GM19468 (cell line): Measurements from ENCODE around the gene BDNF.
"Not testable (repeated sequence)": the region's sequence is repeated elsewhere in the genome, so short reads cannot be mapped to it uniquely, and the experiment has no call there.

ENCODE experiments used
- ATAC-seq: cut with Tn5 transposase; IDR thresholded peaks from one replicate; pipeline ENCODE4 v1.9.1; 2021; ENCODE audit warnings: mild to moderate bottlenecking, moderate library complexity, moderate number of reproducible peaks; ENCODE audit not compliant: unreplicated experiment; ENCODE audit errors: extremely low read depth

BDNF gene

DNA sequence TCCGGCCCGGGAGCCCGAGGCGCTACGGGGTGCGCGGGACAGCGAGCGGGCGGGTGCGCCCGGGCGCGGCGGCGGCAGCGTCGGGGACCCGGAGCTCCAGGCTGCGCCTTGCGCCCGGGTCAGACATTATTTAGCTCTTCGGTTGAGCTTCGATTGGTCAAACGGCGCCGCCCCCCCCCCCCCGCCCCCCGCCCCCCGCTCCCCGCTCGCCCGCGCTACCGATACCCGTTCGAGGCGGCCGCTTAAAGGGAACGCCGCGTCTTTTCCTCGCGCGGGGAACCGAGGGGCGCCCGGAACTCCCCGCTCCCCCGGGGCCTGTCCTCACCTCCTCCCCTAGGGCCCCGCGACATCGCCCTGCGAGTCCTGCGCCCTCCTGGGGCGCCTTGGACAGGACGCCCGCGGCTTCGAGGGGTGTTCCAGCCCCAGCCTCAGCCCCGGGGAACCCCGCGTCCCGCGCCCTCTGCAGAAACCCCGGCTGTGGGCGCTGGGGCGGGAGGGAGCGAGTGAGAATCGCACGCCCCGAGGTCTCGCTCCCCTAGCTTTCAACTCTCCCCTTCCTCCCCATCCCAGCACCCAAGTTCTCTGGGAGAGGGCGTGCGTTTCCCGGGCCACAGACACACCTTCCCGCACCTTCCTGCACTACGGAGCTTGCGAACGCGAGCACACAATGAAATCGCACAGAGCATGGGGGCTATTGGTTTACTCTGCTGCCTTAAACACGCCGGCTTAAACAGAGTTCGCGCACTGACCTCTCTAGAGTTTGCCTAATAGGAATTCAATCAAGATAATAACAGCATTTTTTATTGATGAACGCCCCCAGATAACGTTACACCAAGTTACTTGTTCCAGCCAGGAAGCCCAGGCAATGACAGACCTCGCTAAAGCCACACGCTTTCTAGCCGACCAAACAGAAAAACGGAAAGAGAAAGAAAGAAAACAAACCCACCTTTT is at the start of gene BDNF:
Gene BDNF, minus strand, starts transcription at position 105 of the 951 bp plus-strand sequence. CDS start 41,891 bp downstream, outside the sequence.
- no peak for ATAC-seq

GRCh38 chr11:27740362-27741013 is 40.2 kb upstream of the BDNF start:
- no peak for ATAC-seq

DNA sequence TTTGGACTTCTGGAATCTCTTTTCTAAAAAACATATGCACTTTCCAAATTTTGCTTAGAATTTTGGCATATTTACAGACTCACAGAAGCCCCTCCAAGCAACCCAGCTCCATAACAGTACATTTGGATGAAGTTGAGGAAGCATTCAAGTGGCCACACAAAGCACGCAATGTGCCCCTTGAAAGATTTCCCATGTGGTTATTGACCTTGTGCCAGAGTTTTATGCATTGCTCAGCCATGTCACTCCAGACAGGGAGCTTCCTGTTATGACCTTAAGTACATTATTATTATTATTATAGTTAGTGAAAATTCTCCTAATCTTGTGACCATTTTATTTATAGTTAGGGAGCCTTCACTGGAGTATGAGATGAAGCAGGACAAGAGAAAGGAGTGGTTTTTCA is 35.0 kb upstream of the BDNF start:
- ATAC-seq, result no peak

GRCh38 chr11:27731803-27732202 is 31.5 kb upstream of the BDNF start:
- not testable (repeated sequence) for ATAC-seq

GRCh38 chr11:27726981-27727380 is 26.7 kb upstream of the BDNF start:
- no peak for ATAC-seq

DNA sequence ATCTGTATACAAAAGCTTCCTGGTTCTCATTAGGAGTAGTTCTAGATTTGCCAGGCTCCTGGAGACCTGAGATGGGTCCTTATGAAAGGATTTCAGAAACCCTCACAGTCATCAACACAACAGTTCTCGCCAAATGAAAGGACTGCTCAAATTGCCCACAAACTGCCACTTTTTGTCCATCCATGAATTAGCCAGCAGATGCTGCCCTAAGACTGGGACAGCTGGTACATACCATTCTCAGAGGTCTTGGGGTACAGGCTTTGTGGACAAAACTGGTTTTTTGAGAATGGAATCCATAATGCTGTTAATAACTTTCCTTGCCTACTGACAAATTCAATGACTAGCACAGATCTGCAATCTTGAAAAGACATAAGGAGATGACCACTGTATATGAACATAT is 23.4 kb upstream of the BDNF start:
- ATAC-seq, result no peak

GRCh38 chr11:27722953-27723344 is 22.7 kb upstream of the BDNF start:
- no peak for ATAC-seq

DNA sequence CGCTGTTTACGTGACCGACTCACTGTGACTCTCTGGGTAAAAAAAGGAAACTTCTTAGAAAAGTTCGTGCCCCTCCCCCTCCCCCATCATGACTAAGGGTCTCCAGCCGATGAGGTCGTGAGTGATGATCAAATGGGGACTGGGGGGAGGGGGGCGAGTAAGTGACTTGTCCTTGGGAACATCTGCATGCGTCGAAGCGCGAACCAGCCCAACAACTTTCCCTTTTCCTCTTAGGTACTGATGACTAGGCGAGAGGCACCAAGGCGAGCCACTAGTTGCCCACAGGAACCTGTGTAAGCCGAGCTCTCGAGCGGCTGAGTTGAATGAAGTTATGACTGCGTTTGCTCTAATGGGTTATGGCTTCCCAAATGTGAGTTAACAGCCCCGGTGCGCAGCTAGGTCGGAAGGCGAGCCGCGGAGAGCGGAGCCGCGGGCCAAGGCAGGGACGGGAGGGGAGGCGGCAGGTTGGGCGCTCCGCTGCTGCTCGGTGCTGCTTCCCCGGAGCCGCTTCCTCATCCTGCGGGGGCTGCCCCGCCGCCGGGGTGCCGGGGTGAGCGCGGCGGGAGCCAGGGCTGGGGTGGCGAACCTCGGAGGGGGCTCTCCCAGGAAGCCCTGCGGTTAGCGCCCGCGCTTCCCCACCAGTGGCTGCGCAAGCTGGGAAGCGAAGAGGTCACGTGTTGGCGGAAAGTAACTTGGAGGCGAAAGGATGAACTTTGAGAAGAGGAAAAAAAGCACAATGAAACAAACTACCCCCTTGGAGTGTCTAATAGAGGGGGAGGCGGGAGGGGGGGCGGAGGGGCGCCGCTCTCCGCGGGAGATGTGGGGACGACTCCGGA is 22.1 kb upstream of the BDNF start:
- no peak for ATAC-seq

- ATAC-seq, result no peak
These were observed 21.2 kb upstream of the BDNF start for GRCh38 chr11:27721264-27722116.

DNA sequence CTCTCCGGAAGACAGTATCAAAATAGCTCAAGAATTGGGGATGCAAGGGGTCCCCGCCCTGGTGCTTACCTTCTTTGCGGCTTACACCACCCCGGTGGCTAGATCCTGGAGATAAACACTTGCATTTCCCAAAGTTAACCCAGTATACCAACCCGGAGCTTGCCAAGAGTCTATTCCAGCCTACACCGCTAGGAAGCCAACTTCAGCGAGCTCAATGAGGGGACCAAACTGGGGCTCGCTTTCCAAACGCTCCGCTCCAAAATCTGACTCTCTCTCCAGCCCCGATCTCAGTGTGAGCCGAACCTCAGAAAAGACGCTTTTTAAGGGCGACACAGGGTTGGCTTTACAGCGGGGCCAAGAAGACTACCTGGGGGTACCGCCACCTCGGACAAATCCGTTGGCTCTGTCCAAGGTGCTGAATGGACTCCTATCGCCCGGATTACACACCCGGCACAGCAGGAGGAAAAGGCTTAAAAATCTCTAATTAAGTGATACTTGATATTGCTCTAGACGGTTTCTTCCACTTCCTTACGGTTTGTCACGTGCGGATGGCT is 20.1 kb upstream of the BDNF start:
- ATAC-seq, result no peak

DNA sequence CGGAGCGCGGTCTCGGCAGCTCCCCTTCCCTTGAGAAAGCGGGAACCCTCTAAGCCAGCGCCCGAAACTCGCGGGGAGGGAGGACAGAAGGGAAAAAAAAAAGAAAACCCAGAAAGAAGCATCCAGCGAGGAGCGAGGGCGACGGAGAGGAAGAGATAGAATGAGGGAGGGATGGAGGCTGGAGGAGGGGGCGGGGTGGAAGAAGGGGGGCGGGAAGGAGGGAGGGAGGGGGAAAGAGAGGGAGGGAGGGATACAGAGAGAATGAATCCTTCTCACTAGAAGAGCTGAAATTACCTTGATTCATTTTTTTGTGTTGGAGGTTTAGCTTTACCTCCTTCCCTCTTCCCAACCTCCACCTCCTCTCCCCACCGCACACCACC is 19.3 kb upstream of the BDNF start:
- no peak for ATAC-seq

DNA sequence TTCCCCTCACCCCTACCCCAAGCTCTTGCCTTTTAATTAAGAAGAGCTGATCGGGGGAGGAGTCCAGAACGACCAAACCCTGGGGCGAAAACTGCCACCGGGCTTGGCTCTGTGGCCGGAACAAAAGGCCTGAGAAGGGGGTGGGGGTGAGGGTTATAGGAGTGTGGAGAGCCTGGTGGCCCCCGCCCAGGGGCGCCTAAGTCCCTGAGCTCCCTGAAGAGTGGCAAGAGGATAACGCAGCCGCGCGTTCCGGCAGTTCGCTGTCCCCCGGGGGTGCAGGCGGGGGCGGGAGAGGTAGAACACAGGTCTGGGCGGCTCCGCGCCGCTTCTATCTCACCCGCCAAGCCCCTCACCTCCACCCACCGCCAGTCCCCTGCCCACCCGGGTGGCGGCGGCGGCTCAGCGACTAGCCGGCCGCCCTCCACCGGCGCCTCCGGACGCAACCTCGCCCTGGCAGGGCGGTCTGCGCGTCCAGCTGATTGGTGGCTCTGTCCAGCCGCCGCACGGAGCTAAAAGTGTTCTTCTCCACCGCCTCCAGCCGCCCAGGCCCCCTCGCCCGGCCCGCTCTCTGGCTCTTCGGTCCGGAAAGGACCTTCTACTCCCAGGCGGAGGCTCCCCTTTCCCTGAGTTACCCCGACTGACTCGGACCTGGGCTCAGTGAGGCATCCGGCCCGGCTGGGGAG is 18.7 kb upstream of the BDNF start:
- ATAC-seq, result no peak

DNA sequence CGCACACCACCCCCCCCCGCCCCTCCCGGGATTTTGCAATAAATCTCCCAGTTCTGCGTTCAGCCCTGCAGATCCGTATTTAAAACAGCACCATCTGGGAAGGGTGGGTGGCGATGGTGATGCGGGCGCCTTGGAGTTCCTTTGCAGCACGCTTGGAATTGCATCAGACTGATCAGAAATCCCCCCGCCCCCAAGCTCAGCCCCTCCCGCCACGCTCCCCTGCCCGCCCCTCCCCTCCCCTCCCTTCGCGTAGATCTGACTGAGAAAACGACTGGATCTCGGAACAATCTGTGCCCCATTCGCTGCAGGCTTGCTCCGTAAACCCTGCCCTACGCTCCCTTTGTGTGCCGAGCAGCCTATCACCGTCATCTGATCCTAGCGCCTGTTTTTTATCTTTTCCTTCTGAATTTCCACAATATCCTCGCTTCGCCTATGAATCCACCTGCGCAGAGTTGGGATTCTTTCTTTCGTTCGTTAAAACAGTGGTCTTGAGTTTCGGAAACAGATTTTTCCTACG is 18.1 kb upstream of the BDNF start:
- ATAC-seq, result no peak

GRCh38 chr11:27717801-27718229 is 17.6 kb upstream of the BDNF start:
- ATAC-seq, result no peak

- no peak for ATAC-seq
These were observed 17.1 kb upstream of the BDNF start for GRCh38 chr11:27717377-27717776.

DNA sequence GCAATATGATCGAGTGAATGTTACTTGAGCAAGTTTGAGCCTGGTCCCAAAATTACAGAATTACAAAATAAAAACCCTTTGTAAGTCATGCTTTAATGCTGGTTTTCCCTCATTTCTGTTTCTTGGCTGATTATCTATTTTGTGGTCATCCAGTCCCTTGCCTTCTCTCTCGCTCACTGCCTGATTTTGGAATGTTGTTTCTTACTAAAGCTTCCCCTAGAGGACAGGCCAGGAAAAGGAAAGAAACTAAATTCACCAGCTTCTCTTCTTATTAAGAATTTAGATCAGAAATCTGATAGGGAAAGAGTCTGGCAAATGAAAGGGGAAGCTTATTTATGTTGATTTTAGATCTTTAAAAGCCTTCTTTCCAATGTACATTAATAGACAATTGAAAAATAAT is 16.6 kb upstream of the BDNF start:
- no peak for ATAC-seq

- ATAC-seq, result no peak
These were observed 16.0 kb upstream of the BDNF start for GRCh38 chr11:27716216-27716615.

DNA sequence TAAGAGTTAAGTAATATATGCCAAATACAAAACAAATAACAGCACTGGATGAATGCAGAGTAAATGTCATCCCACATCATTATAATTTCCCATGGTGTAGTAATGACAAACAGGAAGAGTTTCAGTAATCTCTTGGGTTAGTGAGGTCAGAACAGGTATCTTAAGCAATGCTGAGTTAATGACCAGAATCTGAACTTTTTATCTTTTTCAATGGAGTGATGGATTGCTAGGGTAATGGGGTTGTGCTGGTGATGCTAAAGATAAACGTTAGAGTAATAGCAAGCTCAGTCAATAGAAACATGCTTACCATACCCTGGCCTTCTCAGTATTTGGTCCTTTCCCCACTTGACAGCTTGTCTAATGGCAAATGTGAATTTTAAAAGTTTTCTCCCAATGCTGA is 11.5 kb upstream of the BDNF start:
- ATAC-seq, result no peak

- ATAC-seq, result no peak
These were observed 10.3 kb upstream of the BDNF start for GRCh38 chr11:27710536-27710935.
